HG02970 (cell line): ENCODE data around the gene IGLL5.

Experiments
- ATAC-seq: cut with Tn5 transposase; IDR thresholded peaks from one replicate; pipeline ENCODE4 v1.9.1; 2021; ENCODE audit warnings: mild to moderate bottlenecking, moderate library complexity, moderate number of reproducible peaks; ENCODE audit not compliant: unreplicated experiment, low FRiP score

Gene IGLL5

DNA sequence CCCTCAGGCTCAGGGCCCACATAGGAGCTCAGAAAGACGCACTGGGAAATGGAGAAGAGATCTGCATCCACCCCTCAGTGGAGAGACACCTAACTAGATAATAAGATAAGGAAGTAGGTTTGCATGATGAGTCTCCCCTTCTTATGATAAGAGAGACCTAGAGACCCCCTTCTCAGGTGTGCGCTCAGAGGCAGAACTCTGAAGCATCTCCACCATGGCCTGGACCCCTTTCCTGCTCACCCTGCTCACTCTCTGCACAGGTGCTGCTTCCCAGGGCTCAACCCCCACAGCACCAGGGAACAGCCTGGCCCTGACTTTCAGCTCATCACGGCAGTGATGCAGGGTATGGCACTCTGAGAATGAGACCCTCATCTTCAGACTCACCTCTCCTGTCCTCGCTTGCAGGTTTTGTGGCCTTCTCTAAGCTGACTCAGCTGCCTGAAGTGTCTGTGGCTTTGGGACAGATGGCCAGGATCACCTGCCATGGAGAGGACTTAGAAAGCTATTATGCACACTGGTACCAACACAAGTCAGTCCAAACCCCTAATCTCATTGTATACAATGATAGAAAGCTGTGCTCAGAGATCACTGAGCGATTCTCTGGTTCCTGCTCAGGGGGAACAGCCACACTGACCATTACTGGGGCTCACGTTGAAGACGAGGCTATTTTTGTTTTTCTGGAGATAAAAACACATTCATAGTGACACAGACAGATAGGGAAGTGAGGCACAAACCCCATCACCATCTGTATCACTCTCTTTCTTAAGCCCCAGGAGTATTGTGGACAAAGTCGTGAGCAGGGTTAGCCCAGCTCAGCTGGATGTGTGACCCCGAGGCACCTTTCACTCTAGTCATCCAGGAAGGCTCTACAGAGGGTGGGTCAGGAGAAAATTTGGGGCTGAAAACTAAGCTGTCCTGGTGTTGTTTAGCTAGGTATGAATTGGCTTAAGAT lies 29.7 kb upstream of the IGLL5 start:
- no peak for ATAC-seq

DNA sequence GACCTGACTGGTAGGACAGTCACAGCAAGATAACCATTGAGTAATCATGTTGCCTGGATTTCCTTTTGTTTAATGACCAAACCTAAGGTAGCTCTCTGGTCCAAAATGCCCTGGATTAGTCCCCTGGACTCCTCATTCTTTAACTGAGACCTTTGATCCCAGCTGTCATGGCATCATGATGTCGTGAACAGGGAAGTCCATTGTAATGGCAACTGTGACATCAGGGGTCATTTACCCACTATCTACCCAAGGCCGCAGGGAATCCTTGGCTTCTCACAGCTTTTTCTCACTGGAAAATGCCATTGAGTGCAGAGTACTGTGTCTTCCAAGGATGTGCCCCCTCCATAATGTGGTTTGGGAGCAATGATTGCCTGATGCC lies 29.1 kb upstream of the IGLL5 start:
- ATAC-seq = no peak

DNA sequence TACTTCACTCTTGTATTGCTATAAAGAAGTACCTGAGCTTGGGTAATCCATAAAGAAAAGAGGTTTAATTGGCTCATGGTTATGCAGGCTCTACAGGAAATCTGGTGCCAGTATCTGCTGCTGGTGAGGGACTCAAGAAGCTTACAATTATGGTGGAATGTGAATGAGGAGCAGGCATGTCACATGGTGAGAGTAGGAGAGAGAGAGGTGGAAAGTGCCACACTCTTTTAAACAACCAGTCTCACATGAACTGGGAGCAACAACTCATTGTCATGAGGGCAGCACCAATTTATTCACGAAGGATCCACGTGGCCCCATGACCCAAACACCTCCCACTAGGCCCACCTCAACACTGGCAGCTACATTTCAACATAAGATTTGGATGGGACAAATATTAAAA lies 24.6 kb upstream of the IGLL5 start:
- ATAC-seq = no peak

DNA sequence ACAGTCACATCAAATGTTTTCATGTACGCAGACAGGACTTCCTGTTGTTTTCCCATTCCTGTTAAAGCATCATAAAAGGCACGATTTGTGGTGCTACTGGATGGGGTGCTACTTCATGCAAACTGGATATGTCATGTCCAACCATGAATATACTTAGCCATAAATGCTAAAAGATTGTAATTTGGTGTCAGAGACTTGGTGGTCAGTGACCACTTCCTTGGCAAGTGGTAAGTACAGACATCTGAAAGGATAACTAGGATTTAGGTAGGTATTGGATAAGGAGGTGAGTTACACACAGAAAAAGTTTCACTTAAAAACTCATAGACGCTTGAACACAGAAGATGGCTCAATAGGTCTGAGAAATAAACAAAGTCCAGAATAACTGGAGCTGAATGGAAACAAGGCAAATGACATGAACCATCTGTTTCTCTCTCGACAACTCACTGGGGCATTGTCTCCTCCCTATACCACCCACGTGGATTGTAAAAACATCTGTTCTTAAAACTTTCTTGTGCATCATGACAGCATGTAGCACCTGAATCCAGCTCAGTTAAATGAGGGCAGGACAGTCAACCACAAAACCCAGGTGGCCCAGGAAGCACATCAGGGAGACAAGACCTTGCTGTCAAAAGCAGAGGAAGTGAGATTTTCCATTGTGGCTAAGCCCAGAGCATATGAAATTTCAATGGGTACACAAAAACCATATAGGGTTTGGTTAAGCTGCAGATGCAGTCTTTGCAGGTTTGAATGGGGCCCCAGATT lies 22.1 kb upstream of the IGLL5 start:
- ATAC-seq = peak; percentile 49

DNA sequence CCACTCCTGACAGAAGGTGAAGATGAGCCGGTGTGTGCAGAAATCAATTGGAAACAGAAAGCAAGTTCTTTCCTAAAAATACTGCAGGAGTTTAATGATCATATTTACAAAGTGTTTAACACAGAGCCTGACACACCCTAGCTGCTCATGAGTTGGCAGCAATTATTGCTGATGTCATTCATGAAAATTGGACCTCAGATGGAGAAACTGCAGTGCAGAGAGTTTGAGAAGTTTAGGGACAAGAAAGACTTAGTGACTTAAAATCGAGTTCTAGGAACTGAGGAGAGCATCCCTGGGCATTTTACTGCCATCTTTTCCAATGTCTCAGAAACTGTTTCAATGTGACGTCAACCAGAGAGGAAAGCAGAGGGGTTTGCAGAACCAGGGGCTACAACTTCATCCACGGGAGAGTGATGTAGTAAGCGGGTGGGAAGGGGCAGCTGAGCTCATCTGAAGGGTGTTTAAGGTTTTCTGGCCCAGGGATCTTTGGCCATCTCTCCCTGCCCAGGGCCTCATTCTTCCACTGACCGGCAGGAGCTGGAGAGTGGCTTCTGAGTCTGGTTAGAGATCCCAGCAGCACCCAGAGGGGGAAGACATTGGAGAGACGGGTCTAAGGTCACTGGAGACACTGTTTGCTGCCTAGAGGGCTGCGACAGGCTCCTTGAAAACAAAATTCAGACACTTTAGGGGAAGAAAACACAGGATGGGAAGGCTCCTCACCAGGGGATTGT lies 21.1 kb upstream of the IGLL5 start:
- ATAC-seq = no peak

DNA sequence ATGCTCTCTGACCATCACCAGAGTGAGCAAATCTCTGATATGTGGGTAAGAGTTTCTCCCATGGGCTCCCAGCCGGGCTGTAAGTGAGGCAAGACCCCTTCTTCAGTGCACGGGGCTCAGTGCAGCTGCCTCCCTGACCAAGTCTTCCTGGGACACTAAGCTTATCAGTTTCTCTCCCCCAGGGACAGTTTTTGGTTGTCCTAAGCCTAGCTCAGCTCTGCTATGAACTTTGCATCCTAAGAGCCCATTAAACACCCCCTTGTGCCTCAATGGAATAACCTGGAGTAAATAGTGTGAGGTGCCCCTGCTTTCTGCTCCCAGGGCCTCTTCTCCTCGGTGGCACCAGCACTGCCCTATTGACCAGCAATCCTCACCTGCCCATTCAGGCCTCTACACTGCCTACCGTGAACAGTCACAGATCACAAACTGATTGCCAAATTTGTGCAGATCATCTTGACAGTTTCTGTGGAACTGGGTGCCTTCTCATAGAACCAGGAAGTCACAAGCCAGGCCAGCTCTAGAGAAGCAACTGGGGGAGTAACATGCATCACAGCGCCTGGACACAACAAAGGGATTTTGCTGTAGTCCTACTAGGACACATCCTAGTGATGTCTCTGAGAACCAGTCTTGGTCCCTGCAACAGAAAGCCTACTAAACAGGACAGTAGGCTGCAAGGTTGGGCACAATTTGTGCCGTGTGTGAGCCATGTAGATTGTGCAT lies 19.5 kb upstream of the IGLL5 start:
- no peak for ATAC-seq

DNA sequence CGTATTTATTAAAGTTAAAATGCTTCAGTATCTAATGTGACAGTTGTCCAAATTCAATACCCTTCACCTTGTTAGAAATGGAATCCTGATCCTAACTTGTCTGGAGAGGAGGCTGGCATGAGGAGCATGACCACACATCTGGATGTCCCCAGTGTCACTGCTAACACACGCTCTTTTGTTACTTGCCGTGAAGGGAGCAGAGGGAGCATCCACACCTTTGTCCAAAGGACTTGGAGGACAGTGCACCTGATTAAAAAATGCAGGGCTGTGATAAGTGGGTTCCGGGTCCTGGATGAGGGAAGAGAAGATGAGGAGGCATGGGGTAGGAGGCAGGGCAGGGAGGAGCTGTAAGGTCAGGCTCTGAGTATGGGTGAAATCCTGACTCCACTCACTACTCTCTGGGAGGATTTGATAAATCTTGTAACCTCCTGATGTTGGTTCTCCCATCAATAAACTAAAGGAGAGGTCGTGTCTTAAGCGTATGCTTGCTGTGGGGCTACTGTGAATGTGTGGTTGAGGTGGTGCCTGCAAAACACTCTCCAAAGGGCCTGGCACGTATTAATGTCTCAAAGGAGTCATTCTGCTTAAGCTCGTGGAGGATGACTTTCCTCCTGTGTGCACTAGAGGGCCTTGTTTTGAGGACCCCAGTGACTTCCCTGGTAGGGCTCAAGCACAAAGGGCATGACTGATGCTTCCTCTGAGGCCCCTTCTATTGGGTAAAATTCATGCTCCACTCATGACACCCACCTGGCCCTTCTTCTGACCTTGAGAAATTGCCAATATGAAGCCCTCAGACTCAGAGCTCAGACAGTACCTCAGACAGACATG lies 16.8 kb upstream of the IGLL5 start:
- ATAC-seq = no peak

DNA sequence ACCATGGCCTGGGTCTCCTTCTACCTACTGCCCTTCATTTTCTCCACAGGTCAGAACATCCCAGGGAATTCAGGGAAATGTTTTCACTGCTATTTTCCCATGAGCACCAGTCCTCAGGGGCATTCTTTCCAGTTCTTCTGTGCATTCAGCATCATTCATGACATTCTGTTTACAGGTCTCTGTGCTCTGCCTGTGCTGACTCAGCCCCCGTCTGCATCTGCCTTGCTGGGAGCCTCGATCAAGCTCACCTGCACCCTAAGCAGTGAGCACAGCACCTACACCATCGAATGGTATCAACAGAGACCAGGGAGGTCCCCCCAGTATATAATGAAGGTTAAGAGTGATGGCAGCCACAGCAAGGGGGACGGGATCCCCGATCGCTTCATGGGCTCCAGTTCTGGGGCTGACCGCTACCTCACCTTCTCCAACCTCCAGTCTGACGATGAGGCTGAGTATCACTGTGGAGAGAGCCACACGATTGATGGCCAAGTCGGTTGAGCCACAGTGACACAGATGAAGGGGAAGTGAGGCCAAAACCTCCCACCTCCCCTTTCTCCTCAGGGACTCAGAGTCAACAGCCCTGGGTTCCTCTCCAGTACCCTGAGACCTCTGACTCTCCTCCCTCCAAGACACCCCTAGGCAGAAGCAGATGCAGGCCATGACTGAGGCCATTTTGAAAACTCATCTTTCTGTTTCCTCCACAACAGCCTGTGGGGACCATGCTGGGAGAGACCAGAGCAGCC lies 15.9 kb upstream of the IGLL5 start:
- ATAC-seq = no peak

DNA sequence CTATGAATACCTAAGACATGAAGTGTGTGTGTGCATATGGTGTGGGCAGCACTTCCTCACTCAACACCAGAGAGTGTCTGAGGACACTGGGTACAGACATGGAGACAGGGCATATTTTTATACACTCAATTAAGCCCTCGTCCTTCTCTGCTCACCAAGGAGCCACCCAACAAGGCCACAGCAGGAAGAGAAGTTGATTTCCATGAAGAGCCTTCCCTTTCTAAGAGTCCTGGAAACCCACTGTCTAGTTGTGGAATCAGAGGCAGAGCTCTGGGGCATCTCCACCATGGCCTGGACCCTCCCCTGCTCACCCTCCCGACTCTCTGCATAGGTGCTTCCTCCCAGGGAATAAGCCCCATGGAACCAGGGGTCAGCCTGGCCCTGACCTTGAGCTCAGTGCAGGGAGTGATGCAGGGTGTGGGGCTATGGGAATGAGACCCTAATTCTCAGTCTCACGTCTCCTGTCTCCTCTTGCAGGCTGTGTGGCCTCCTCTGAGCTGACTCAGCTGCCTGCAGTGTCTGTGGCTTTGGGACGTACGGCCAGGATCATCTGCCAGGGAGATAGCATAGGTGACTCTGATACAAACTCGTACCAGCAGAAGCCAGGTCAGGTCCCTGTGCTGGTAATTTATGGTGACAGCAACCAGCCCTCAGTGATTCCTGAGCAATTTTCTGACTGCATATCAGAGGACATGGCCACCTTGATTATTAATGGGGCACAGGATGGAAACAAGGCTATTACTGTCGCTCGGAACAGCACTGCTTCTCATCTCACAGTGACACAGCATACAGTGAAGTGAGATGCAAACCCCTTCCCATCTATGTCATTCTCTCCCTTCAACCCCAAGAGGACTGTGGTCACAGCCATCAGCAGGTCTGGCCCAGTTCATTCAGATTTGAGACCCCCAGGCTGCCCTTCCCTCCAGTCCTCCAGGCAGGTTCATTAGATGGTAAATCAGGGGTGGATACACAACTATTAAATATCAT lies 14.6 kb upstream of the IGLL5 start:
- no peak for ATAC-seq

DNA sequence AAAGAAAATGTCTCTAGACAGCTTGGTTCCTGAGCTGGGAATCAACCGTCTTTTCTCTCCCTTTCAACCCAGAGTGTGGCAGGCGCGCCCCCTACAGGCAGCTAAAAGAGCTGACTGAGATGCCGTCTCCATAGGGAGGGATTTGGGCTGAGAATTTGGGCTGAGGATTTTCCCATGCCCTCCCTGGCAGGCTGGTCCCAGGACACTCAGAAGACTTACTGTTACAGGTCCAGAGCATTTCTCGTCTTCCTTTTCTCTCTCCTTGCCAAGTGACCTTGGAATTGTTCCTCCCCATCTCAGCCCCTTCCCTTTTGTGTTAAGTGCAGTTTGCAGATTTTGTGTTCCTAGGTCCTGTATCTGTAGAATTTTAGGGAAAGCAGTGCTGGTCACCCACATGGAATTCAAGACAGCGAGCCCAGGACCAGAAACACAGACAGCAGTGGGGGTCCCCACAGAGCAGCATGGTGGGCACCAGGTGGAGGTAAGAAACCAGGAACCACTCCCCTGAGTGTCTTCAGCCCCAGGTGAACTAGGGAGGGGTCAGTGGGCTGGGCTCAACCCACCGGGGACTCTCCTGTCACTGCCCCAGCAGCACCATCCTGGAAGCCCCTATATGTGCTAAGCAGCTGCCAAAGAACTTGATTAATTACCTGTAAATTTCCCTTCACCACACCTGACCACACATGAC lies 9.9 kb upstream of the IGLL5 start:
- ATAC-seq = no peak

DNA sequence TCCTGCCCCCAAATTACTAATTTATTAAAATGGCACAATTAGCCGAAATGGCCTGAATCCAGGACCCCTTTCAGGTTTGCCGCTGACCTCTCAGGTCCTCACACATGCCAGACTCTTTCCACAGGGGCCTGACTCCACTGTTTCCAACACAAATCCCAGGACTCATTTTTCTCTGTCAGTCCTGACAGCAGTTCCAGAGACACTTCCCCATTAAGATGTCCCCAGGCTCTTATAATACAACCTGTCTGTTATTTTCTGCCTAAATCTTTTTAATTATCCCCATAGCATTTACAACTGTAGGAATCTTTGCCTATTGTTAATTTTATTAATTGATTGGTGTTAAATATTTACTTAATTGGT lies 9.4 kb upstream of the IGLL5 start:
- no peak for ATAC-seq

DNA sequence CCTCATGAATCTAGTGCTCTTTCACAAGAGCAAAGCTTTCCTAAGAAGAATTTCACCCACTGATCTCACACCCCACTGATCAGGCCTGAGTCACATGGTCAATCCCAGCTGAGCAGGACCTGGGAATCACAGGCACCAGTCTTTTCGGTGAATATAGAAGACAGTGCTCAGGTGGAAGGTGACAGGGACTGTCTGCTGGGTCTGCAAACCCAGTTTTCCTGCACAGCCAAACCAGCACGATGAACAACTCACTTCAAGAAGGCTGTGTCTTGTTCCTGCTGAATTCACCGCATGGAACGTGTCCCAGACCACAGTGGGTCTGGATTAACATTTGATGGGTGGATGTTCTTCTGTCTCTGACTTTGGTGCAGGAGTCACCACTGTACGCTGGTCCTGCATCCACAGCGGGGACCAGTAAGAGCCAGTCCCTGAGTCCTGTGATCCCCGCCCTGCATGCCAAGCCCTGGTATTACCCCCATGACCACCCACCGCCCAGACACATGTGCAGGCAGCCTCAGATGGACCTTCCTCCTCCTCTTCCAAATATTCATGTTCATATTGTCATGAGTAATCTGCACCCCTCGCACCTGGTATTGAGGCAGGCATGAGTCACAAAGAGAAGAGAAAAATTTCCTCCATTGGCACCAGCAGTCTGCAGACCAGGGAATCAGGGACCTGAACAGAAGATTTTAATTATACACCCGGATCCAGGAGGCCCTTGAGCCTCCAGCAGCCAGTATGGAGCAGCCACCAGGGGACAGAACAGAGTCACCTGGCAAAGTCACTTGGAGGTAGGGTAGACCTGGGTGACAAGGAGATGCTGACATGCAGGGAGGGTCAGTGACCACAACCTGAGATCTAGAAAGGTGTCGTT lies 8.6 kb upstream of the IGLL5 start:
- ATAC-seq = no peak

DNA sequence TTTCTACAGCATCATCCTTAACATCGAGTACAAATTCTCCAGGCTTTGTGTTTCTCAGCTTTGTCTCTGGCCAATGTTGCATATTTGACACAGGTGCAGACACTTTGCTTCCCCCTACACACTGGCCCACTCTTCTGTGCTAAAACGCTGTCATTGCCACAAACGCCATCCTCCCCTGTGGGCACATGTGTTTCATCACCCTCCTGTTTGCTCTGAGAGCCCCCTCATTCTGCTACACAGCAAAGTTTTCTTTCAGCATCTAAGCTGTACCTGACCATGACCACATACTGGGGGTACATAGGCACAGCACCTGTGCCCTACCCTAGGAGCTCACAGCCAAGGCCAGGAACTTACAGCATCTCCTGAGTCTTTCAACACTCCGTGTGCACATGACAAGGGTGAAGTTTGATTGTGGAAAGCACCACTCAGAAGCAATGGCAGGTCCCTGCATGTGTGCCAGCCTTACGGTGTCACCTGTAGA lies 7.9 kb upstream of the IGLL5 start:
- no peak for ATAC-seq

DNA sequence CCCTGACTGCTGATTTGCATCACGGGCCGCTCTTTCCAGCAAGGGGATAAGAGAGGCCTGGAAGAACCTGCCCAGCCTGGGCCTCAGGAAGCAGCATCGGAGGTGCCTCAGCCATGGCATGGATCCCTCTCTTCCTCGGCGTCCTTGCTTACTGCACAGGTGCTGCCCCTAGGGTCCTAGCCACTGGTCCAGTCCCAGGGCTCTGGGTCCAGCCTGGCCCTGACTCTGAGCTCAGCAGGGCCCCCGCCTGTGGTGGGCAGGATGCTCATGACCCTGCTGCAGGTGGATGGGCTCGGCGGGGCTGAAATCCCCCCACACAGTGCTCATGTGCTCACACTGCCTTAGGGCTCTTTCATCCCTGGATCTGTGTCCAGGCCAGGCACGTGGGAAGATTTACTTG lies 7.0 kb upstream of the IGLL5 start:
- no peak for ATAC-seq

DNA sequence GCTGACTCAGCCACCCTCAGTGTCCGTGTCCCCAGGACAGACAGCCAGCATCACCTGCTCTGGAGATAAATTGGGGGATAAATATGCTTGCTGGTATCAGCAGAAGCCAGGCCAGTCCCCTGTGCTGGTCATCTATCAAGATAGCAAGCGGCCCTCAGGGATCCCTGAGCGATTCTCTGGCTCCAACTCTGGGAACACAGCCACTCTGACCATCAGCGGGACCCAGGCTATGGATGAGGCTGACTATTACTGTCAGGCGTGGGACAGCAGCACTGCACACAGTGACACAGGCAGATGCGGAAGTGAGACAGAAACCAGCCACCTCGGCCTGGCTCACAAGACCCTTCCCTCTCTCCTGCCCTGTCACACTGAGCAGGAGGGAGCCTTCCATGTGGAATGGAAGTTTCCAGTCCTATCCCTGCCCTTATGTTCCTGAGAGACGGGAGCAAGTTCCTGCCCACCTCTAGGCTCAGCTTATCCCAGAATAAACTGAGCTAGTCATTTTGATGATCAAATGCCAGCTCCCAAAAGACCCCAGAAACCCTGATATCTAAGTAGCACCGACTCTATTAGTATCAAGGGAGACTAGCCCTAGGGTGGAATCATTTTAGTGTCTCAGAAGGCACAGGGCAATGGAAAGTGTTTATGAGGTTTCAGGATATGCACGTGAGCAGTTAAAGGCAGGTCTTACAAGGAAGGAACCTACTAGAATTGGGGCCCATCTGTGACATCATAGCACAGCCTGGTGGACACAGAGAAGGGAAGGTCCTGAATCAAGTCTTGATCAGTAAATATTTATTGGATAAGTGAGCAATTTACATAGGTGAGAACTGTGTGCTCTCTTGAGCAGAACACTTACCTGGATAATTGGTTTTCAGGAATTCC lies 6.3 kb upstream of the IGLL5 start:
- ATAC-seq = no peak
